Pancreas (tissue), 10 donors: ENCODE results near the gene PPP2R1A. TPM values are rescaled to one million over a fixed set of nuclear protein-coding genes. Genes with fewer than 3 reads are reported as not detected.

Source experiments
- ATAC-seq, 4 donors: fragments of 200-7000 bp; cut with Tn5 transposase; one replicate each; pipeline versions ENCODE4 v1.8.0 to v1.9.1; 2020; ENCODE audit warnings: mild to moderate bottlenecking in 4 of 4, moderate library complexity in 4 of 4
- DNase-seq, 6 donors: peaks; one replicate each; pipeline ENCODE4 v3.0.0-alpha.2; 2020
- FAIRE-seq: peaks from 2 replicates; lab custom pipeline; 2012; peaks lifted over from hg19 to GRCh38; lab: Jason Lieb, UNC
- H3K27ac ChIP-seq, 4 donors: fragments of 200-600 bp; sonication (generic); 1 replicate in 3 of 4; 2 replicates in 1 of 4; pipeline versions ENCODE4 v1.5.0 to v1.8.0; 2020
- H3K27me3 ChIP-seq, 4 donors: fragments of 200-600 bp; one replicate each; pipeline ENCODE4 v1.8.0; 2021
- H3K36me3 ChIP-seq, 3 donors: fragments of 200-600 bp; sonication (generic) in 1 of 3; one replicate each; pipeline versions ENCODE4 v1.5.0 to v1.8.0; 2020 to 2021
- H3K4me1 ChIP-seq, 3 donors: fragments of 200-600 bp; one replicate each; pipeline ENCODE4 v1.8.0; 2021
- H3K4me3 ChIP-seq, 4 donors: fragments of 200-600 bp; sonication (generic) in 2 of 4; one replicate each; pipeline versions ENCODE4 v1.5.0 to v1.8.0; 2020 to 2021
- H3K9me3 ChIP-seq, 4 donors: fragments of 200-600 bp; one replicate each; pipeline ENCODE4 v1.8.0; 2021
- WGBS, 2 donors: extraction: QIAGEN DNeasy Blood & Tissue Kit; methylation state at CpG; one replicate each; pipeline ENCODE4 v1.1.7; 2013; 5-methylcytosine and 5-hydroxymethylcytosine counted together
- intact Hi-C, 3 donors: fragments of 100-400 bp; cut with DNase I; formaldehyde crosslinking; loops; one replicate each; pipeline versions ENCODE4 v1.11.1 to v1.14.2; 2022
- polyA plus RNA-seq, 2 donors: library from polyadenylated mRNA; stranded (reverse); fragments of 200-250 nt; gene quantifications; one replicate each; pipeline ENCODE4 v1.2.3, GENCODE V29; 2013
- total RNA-seq, 6 donors: library from RNA; stranded (reverse); fragmentation: NEBNext Ultra II Directional in 4 of 6; extraction: Animal tissue kit (Norgen Biotek cat#: 25700) in 4 of 6; gene quantifications; one replicate each; pipeline versions ENCODE4 v1.2.1 to v1.2.4, GENCODE V29; 2021 to 2023
- TF ChIP-seq, protein P1 (sequence below), 4 donors: fragments of 200-600 bp; sonication (generic) in 3 of 4; IDR thresholded peaks; one replicate each; pipeline versions ENCODE4 v1.5.0 to v1.8.0; 2021; ENCODE audit warnings: antibody characterized with exemption in 4 of 4
- donor health status: healthy with polysubstance abuse.
- donor health status: DM: no; HTN: no; CAD: no; lungs with moderate emphysema.
- donor health status: DM: no; HTN: no; CAD: no.
- donor health status: control.
- donor health status: control.
- donor health status: Bipolar disorder and iron deficiency.
- donor health status: DM: yes; HTN: yes; CAD: no.
- donor health status: DM: no; HTN: no; CAD: no.
- donor health status: DM: no; HTN: no; CAD: no.
- donor health status: DM: yes; HTN: yes; CAD: no.

PPP2R1A gene
- total and polyA plus RNA-seq, 8 donors = 70.9 to 119 (median 99.1) TPM

- DNase-seq = peak; percentile 13 to 62 (median 37)
- WGBS, 2 donors = 1 to 2% methylated on average over 40 of the region's 40 CpGs
- peak overlapping the region; percentile 81 to 94 (median 84) for H3K4me3 ChIP-seq
- TF ChIP-seq, protein P1, sequence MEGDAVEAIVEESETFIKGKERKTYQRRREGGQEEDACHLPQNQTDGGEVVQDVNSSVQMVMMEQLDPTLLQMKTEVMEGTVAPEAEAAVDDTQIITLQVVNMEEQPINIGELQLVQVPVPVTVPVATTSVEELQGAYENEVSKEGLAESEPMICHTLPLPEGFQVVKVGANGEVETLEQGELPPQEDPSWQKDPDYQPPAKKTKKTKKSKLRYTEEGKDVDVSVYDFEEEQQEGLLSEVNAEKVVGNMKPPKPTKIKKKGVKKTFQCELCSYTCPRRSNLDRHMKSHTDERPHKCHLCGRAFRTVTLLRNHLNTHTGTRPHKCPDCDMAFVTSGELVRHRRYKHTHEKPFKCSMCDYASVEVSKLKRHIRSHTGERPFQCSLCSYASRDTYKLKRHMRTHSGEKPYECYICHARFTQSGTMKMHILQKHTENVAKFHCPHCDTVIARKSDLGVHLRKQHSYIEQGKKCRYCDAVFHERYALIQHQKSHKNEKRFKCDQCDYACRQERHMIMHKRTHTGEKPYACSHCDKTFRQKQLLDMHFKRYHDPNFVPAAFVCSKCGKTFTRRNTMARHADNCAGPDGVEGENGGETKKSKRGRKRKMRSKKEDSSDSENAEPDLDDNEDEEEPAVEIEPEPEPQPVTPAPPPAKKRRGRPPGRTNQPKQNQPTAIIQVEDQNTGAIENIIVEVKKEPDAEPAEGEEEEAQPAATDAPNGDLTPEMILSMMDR (IDR thresholded peaks at IDR 0.05) = no peak
- intact Hi-C loops = no loop called here
- no peaks in the 10 kb centered on the region for H3K36me3 ChIP-seq
- H3K27ac ChIP-seq = peak overlapping the region; percentile 95 to 97 (median 96)
- peaks cover 4 to 18% (median 5%) of the 10 kb centered on the region in 3 donors for H3K4me1 ChIP-seq
- H3K27me3 ChIP-seq = no peaks in the 10 kb centered on the region
- FAIRE-seq = no peak
- no peaks in the 10 kb centered on the region for H3K9me3 ChIP-seq
- peak in 1 of 4 donors; percentile 6 for ATAC-seq
Observed at GRCh38 chr19:52190487-52191293, 838 bp downstream of the PPP2R1A start.

DNA sequence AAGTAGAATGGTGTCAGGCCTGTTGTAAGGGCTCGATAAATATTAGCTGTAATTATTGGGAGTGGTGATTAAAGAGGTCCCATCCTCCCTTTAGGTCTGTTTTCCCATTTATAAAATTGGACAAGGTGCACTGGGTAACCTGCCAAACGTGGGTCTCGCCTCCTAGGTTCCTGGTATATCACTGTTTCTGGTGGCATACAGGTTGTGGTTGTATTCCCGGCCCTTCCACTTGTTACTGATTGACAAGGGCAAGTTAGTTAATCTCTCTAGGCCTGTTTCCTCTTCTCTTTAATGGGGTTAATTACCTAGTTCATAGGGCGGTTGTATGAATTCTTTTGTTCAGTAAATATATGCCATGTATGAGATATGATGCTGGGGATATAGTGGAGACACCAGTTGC lies 1.5 kb downstream of the PPP2R1A start:
- intact Hi-C loops = no loop called here
- Histone ChIP-seq H3K27ac (peak overlapping the region in 2 of 4 donors; percentile 95 to 97), H3K9me3 (no peaks in the 10 kb centered on the region), H3K4me1 (peaks cover 4 to 18% (median 5%) of the 10 kb centered on the region in 3 donors), H3K36me3 (no peaks in the 10 kb centered on the region), H3K27me3 (no peaks in the 10 kb centered on the region), H3K4me3 (peak overlapping the region in 3 of 4 donors; percentile 83 to 94 (median 85))
- TF ChIP-seq, protein P1 (IDR thresholded peaks at IDR 0.05) = no peak
- no peak for DNase-seq
- 23 to 25% methylated on average over 5 of the region's 5 CpGs for WGBS, 2 donors
- no peak for ATAC-seq
- no peak for FAIRE-seq

DNA sequence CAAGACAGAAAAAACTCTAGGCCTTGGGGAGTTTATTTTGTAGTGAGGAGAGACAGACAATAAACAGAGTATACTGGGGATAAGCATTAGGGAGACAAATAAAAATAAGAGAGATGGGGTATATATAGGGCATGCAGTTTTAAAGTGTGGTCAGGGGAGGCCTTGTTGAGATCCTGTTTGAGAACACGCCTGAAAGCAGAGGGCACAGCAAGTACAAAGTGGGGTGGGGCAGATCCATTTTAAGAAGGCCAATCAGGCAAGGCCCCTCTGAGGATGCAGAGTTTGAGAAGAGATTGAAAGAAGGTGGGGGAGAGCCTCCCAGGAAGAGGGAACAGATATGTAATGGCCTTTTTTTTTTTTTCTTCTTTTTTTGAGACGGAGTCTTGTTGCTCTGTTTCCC lies 2.1 kb downstream of the PPP2R1A start:
- Histone ChIP-seq H3K36me3 (no peaks in the 10 kb centered on the region), H3K4me3 (peak overlapping the region in 1 of 4 donors; percentile 94), H3K27ac (no peak overlapping the region), H3K4me1 (peaks cover 4 to 18% (median 5%) of the 10 kb centered on the region in 3 donors), H3K27me3 (no peaks in the 10 kb centered on the region), H3K9me3 (no peaks in the 10 kb centered on the region)
- intact Hi-C loops = no loop called here
- DNase-seq (no peak), FAIRE-seq (no peak), ATAC-seq (no peak)
- TF ChIP-seq, protein P1 (IDR thresholded peaks at IDR 0.05) = no peak
- WGBS, 2 donors = 61 to 65% methylated on average over 2 of the region's 2 CpGs

- no peaks in the 10 kb centered on the region for H3K36me3 ChIP-seq
- no peak overlapping the region for H3K4me3 ChIP-seq
- 86 to 96% methylated on average over 5 of the region's 5 CpGs for WGBS, 2 donors
- FAIRE-seq (no peak), ATAC-seq (no peak), DNase-seq (no peak)
- H3K4me1 ChIP-seq = peaks cover 4 to 10% (median 5%) of the 10 kb centered on the region in 3 donors
- TF ChIP-seq, protein P1 (IDR thresholded peaks at IDR 0.05) = no peak
- intact Hi-C loops = no loop called here
- no peaks in the 10 kb centered on the region for H3K9me3 ChIP-seq
- no peaks in the 10 kb centered on the region for H3K27me3 ChIP-seq
- no peak overlapping the region for H3K27ac ChIP-seq
Observed at GRCh38 chr19:52196256-52196967, 6.6 kb downstream of the PPP2R1A start.
